ENCODE measurements around the gene MAP3K6. TPM values are rescaled to one million over a fixed set of nuclear protein-coding genes. Genes with fewer than 3 reads are reported as not detected.

The MAP3K6 gene
- total RNA-seq, 1 experiment from 2014 or later, result 7.7 TPM

- H3K9me3 Mint-ChIP-seq, result no peaks in the 10 kb centered on the region
- H3K27ac Mint-ChIP-seq, result no peak overlapping the region
- Histone ChIP-seq H3K27ac (ENCODE audit: insufficient read length, low read depth, low read length) (no peak overlapping the region), H3K18ac (ENCODE audit: insufficient read length, low read depth, low read length) (no peak overlapping the region), H3K79me2 (ENCODE audit: insufficient read depth, low read length) (no peaks in the 10 kb centered on the region), H3K27me3 (ENCODE audit: insufficient read depth, low read length) (no peaks in the 10 kb centered on the region; the same call in 1 of the 2 replicates), H3K79me1 (ENCODE audit: insufficient read depth, low read depth, low read length, poor library complexity, severe bottlenecking) (no peaks in the 10 kb centered on the region), H4K20me1 (ENCODE audit: control insufficient read depth, insufficient read depth, insufficient read length) (no peaks in the 10 kb centered on the region), H2BK20ac (ENCODE audit: low read depth, low read length, poor library complexity, severe bottlenecking) (no peak overlapping the region), H3T11ph (ENCODE audit: low read length) (no peak overlapping the region), H3K56ac (ENCODE audit: insufficient read length, low read depth, low read length) (no peak overlapping the region), H3K9me3 (ENCODE audit: control insufficient read depth, low read depth, low read length) (no peaks in the 10 kb centered on the region), H3K14ac (ENCODE audit: insufficient read depth, low read length) (no peak overlapping the region), H2BK12ac (ENCODE audit: insufficient read length, low read depth, low read length) (no peak overlapping the region), H3K23me2 (ENCODE audit: insufficient read length, low read depth, low read length, poor library complexity, severe bottlenecking) (peaks cover 3% of the 10 kb centered on the region), H4K91ac (ENCODE audit: insufficient read length, low read depth, low read length) (no peak overlapping the region), H2AK5ac (ENCODE audit: insufficient read length, low read length) (no peak overlapping the region), H3K23ac (ENCODE audit: insufficient read length, low read depth, low read length) (no peak overlapping the region), H2BK15ac (ENCODE audit: low read depth, low read length) (no peak overlapping the region), H3K4me2 (ENCODE audit: insufficient read depth, insufficient read length, low read length) (no peak overlapping the region), H3K4me1 (ENCODE audit: insufficient read depth, low read length) (no peaks in the 10 kb centered on the region), H4K8ac (replicated peaks; ENCODE audit: insufficient read length, low read depth, low read length) (no peak overlapping the region), H3K9ac (ENCODE audit: extremely low read depth, insufficient read length, low read length) (no peak overlapping the region), H2AFZ (ENCODE audit: low read length) (no peak overlapping the region), H2BK120ac (ENCODE audit: low read depth, low read length, poor library complexity, severe bottlenecking) (no peak overlapping the region), H2BK5ac (ENCODE audit: insufficient read length, low read length) (no peak overlapping the region), H3K4ac (ENCODE audit: low read depth, low read length) (no peak overlapping the region), H4K5ac (ENCODE audit: insufficient read length, low read depth, low read length) (no peak overlapping the region)
- WGBS (ENCODE audit: extremely low coverage, insufficient read length, low lambda C conversion rate), result no CpG with 5 or more reads among the region's 5 CpGs
- H3K27me3 Mint-ChIP-seq (ENCODE audit: low read depth), result peaks cover 13% of the 10 kb centered on the region
- no peak for TF ChIP-seq CTCF (conservative IDR thresholded peaks at IDR 0.05)
- no peak overlapping the region for H3K4me3 Mint-ChIP-seq
- H3K4me1 Mint-ChIP-seq, result peaks cover 4 to 8% of the 10 kb centered on the region in 2 experiments; a peak in 2 of 4 replicates
- no peaks in the 10 kb centered on the region for H3K36me3 Mint-ChIP-seq (ENCODE audit: insufficient read depth in 1 of 3, low read depth in 3 of 3)
- no peak for DNase-seq
Measured at GRCh38 chr1:27316860-27317259, 49.9 kb downstream of the MAP3K6 start.

All from H9 (cell line).